Hepatocyte (in vitro differentiated cells): ENCODE data around the gene KCTD11.

Experiments
- CTCF ChIP-seq: fragments of 200-600 bp; sonication (generic); IDR thresholded peaks from 2 replicates; pipeline ENCODE4 v1.5.1; 2016; ENCODE audit warnings: antibody characterized with exemption, mild to moderate bottlenecking; ENCODE audit not compliant: poor library complexity
- EZH2 ChIP-seq: fragments of 200-600 bp; sonication (generic); IDR thresholded peaks from 2 replicates; pipeline ENCODE4 v1.6.1; 2016; ENCODE audit warnings: antibody characterized with exemption, mild to moderate bottlenecking, borderline replicate concordance

- no peak for TF ChIP-seq CTCF
- TF ChIP-seq EZH2 = no peak
Observed at GRCh38 chr17:7332111-7332510, 19.9 kb upstream of the KCTD11 start.
